MG63 (cell line): ENCODE measurements around the gene SPTBN5. TPM values are rescaled to one million over a fixed set of nuclear protein-coding genes. Genes with fewer than 3 reads are reported as not detected.

ENCODE experiments used
- DNase-seq: peaks from one replicate; pipeline ENCODE4 v3.0.0-alpha.2; 2020
- H3K27me3 ChIP-seq: fragments of 250-450 bp; sonication (Bioruptor Pico); 2 replicates; pipeline ENCODE4 v1.5.1; 2020; ENCODE audit warnings: mild to moderate bottlenecking, moderate library complexity
- H3K36me3 ChIP-seq: fragments of 250-450 bp; sonication (Bioruptor Pico); 2 replicates; pipeline ENCODE4 v1.5.1; 2020; ENCODE audit warnings: mild to moderate bottlenecking, moderate library complexity
- H3K4me3 ChIP-seq: fragments of 250-450 bp; sonication (Bioruptor Pico); 2 replicates; pipeline ENCODE4 v1.5.1; 2020; ENCODE audit warnings: mild to moderate bottlenecking, moderate library complexity
- H3K9me3 ChIP-seq: fragments of 250-450 bp; sonication (Bioruptor Pico); 2 replicates; pipeline ENCODE4 v1.5.1; 2020; ENCODE audit warnings: mild to moderate bottlenecking, moderate library complexity
- total RNA-seq: library from RNA; depleted of rRNA; stranded (reverse); fragments of >200 nt; shearing (Covaris generic); gene quantifications from 2 replicates; pipeline ENCODE4 v1.2.3, GENCODE V29; 2014; ENCODE audit warnings: low replicate concordance

SPTBN5 gene
- total RNA-seq, 1 experiment from 2014 or later, result 3.4 TPM

DNA sequence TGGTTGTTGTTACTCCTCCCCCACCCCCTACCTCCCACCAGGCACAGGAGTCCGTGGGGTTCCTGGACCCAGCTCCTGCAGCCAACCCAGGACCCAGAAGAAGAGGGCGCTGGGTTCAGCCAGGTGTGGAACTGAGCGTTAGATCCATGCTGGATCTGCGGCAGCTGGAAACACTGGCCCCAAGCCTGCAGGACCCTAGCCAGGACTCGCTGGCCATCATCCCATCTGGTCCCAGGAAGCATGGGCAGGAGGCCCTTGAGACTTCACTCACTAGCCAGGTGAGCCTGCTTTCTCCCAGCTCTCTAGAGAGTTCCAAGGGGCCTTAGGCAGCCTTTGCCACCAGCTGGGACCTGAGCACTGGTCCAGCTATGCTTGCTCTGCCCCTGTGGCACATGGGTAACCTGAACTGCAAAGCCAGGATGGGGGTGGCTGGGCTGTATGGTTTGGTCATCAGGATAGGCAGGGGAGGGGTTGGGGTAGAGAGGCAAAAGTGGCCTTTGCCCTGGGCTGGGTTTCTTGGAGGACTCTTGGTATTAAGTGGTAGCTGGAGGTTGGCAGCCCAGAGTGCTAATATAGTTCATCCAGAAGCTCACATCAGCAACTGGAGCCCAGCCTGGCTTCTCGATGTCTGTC, 72.9 kb downstream of the SPTBN5 start:
- no peaks in the 10 kb centered on the region for H3K9me3 ChIP-seq
- H3K36me3 ChIP-seq, result no peaks in the 10 kb centered on the region; the same call in none of the 2 replicates
- no peaks in the 10 kb centered on the region for H3K27me3 ChIP-seq
- no peak for DNase-seq
- H3K4me3 ChIP-seq, result no peak overlapping the region

DNA sequence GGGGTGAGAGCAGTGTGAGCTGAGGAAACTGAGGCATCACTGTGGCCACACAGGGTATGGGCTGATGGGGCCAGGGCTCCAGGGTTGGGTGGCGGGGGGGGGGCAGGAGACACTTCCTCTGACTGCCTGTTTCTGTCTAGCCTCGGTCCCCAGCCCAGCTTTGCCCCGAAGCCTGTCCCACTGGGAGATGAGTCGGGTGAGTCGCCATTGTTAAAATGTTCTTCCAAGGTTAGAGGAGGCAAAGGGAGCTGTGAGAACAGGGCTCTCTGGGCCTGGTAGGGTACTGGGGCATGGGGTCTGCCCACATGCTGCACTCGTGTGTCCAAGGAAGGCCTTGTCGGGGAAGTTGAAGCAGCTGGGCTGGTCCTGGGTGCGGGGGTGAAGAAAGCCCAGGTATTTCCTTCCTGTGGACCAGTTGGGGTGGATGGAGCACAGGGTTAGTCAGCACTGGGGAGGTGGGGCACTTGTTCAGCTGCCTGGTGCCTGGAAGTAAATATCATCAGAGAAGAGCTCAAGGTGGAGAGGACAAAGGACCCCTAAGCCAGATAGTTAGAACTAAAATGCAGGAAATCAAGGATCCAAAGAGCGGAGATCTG, 74.3 kb downstream of the SPTBN5 start:
- Histone ChIP-seq H3K27me3 (no peaks in the 10 kb centered on the region), H3K9me3 (no peaks in the 10 kb centered on the region), H3K4me3 (no peak overlapping the region), H3K36me3 (no peaks in the 10 kb centered on the region; the same call in none of the 2 replicates)
- DNase-seq, result no peak

DNA sequence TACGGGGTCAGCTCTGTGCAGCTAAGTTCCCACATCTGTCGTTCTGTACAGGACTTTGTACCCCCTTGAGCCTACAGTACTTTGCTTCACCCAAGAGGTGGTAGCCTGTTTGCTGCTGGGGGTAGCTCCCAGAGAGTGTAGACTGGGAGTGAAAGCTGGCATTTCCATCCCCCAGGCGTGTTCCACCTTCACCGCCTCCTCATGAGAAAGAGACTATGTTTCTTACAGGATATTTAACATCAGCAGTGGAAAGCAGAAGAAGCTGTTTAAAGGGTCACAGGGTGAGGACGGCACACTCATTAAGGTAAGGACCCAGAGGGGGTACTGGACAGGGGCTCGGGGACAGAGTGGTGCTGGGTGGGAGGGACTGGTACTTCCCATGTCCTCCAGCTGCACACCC, 76.1 kb downstream of the SPTBN5 start:
- Histone ChIP-seq H3K27me3 (no peaks in the 10 kb centered on the region), H3K9me3 (no peaks in the 10 kb centered on the region), H3K36me3 (no peaks in the 10 kb centered on the region; the same call in none of the 2 replicates), H3K4me3 (no peak overlapping the region)
- DNase-seq, result no peak

DNA sequence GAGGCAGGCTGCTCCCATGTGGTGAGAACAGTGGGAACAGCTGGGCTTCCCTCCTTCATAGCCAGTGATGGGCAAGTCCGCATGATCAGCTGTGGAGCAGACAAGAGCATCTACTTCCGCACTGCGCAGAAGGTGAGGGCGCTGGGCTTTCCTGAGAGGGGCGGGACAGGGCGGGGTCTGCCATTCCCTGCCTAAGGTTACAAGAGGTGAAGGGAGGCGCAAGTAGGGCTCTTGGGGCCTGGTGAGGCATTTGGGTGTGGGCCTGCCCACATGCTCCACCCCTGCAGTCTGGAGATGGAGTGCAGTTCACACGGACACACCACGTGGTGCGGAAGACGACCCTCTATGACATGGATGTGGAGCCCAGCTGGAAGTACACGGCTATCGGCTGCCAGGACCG, 76.5 kb downstream of the SPTBN5 start:
- no peak for DNase-seq
- Histone ChIP-seq H3K4me3 (no peak overlapping the region), H3K9me3 (no peaks in the 10 kb centered on the region), H3K27me3 (no peaks in the 10 kb centered on the region), H3K36me3 (no peaks in the 10 kb centered on the region; the same call in none of the 2 replicates)

DNA sequence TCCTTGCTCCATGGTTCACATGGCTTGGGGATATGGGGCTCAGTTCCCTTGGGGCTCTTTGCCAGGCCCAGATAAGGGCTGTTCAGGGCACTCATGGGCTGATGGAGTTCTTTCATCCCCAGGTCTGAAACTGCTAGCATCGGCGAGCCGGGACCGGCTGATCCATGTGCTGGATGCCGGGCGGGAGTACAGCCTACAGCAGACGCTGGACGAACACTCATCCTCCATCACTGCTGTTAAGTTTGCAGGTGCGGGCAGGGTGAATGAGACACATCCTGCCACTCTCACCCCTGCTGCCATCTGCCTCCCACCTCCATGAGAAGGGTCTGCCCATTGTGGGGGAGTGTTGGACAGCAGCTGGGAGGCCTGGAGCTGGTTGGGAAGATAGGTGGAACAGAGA, 77.1 kb downstream of the SPTBN5 start:
- H3K4me3 ChIP-seq, result no peak overlapping the region
- no peaks in the 10 kb centered on the region for H3K9me3 ChIP-seq
- no peaks in the 10 kb centered on the region; the same call in none of the 2 replicates for H3K36me3 ChIP-seq
- DNase-seq, result no peak
- no peaks in the 10 kb centered on the region for H3K27me3 ChIP-seq

DNA sequence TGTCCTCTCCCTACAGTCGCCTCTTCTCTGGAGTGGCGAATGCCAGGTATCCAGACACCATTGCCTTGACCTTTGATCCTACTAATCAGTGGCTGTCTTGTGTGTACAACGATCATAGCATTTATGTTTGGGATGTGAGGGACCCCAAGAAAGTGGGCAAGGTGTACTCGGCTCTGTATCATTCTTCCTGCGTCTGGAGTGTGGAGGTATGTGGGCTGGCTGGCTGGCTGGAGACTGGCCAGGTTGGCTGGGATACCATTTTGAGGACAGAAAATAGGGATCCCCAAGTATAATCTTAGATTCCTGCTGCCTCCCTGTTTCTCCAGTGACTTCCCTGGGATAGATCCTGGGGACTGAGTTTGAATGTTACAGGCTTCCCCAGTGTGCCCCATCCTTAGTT, 79.3 kb downstream of the SPTBN5 start:
- no peaks in the 10 kb centered on the region for H3K9me3 ChIP-seq
- no peak for DNase-seq
- no peak overlapping the region for H3K4me3 ChIP-seq
- H3K27me3 ChIP-seq, result no peaks in the 10 kb centered on the region
- no peaks in the 10 kb centered on the region; the same call in none of the 2 replicates for H3K36me3 ChIP-seq

DNA sequence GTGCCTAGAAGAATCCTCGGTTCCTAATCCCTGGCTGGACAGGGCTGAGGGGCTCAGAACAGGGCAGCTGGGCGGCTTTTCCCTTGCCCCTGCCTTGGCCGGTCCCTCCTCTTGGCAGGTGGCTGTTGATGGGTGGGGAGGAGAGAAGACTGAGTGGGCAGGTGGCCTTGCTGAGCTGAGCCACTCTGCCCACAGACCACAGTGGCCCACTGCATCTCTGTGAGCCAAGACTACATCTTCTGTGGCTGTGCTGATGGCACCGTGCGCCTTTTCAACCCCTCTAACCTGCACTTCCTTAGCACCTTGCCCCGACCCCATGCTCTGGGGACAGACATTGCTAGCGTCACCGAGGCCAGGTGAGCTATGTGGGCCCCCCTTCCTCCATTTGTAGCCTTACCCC, 80.4 kb downstream of the SPTBN5 start:
- DNase-seq, result no peak
- Histone ChIP-seq H3K27me3 (no peaks in the 10 kb centered on the region), H3K9me3 (no peaks in the 10 kb centered on the region), H3K4me3 (no peak overlapping the region), H3K36me3 (no peaks in the 10 kb centered on the region; the same call in none of the 2 replicates)

DNA sequence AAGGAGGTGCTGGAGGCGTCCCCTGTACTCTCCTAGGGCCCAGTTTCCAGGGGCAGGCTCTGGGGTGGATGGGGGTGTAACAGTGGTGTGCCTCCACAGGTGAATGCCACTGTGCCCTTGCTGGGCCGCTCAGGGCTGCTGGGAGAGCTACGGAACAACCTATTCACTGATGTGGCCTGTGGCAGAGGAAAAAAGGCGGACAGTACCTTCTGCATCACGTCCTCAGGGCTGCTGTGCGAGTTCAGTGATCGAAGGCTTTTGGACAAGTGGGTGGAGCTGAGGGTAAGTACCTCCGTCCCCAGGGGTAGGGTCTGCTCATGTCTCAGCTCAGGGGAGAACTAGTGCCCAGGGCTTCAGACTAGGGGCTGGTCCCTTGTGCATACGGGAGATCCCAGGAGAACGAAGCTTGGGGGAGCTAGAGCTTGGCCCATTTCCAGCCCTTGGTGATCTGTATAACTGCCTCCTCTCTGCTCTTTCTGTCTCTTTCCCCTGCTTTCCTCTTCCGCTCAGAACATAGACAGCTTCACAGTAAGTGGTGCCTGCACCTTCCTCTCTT, 81.0 kb downstream of the SPTBN5 start:
- no peaks in the 10 kb centered on the region for H3K27me3 ChIP-seq
- no peak for DNase-seq
- H3K9me3 ChIP-seq, result no peaks in the 10 kb centered on the region
- H3K4me3 ChIP-seq, result no peak overlapping the region
- no peaks in the 10 kb centered on the region; the same call in none of the 2 replicates for H3K36me3 ChIP-seq

DNA sequence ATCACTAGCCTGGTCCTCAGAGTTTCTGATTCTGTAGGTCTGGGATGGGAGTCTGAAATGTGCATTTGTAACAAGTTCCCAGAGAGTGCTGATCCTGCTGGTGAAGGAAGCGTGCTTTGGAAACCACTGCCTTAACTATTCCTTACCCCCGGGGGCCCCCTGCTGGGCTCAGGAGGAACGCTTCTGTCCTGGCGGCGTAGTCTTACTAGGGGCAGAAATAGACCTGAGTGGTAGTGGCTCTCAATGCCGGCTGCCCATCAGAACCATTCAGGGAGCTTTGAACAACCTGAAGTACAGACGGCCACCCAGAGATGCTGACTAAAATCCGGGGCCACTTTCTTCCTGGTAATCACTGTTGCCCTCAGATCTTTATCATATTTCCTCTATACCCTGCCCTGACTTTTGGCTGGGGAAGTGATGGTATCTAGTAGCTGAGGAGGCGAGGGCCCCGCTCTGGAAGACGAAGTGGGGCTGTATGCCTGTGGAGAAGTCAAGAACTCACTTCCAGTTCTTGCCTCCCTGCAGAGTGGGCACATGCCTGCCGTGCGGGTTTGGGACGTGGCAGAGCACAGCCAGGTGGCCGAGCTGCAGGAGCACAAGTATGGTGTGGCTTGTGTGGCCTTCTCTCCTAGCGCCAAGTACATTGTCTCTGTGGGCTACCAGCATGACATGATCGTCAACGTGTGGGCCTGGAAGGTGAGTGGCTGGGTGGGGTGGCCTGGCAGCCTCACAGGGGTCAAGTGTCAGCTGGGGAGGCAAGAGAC, 82.2 kb downstream of the SPTBN5 start:
- no peaks in the 10 kb centered on the region for H3K27me3 ChIP-seq
- H3K36me3 ChIP-seq, result no peaks in the 10 kb centered on the region; the same call in 1 of the 2 replicates
- DNase-seq, result peak; percentile 47
- no peaks in the 10 kb centered on the region for H3K9me3 ChIP-seq
- H3K4me3 ChIP-seq, result no peak overlapping the region

DNA sequence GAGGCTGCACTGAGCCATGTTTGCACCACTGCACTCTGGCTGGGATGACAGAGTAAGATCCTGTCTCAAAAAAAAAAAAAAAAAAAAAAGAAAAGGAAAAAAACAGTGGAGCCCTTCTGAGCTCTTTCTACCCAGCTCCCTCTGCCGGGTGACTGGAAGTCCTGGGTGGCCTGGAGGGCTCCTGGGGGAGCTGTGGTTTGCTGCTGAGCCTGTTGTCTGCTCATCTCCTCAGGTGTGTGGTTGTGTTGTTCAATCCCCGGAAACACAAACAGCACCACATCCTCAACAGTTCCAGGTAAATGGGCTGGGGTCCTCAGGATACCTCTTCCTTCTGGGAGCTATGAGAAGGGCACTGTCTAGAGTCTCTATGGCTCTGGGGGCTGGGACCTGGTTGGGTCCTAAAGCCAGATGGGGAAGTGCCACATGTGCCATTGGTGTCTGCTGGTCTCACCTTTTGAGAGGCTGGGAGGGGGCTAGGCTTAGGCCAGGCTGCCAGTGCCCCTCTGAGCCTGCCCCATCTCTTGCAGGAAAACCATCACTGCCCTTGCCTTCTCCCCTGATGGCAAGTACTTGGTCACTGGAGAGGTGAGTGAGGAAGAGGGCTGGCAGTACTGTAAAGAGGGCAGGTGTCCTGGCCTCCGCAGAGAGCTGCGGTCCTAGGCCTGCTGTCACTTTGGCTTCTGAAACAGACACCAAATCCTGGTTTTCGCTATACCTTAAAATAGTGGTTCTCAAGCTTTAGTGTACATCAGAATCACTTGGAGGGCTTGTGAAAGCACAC, 83.0 kb downstream of the SPTBN5 start:
- H3K36me3 ChIP-seq, result no peaks in the 10 kb centered on the region; the same call in 1 of the 2 replicates
- no peak overlapping the region for H3K4me3 ChIP-seq
- DNase-seq, result no peak
- H3K27me3 ChIP-seq, result no peaks in the 10 kb centered on the region
- H3K9me3 ChIP-seq, result no peaks in the 10 kb centered on the region

DNA sequence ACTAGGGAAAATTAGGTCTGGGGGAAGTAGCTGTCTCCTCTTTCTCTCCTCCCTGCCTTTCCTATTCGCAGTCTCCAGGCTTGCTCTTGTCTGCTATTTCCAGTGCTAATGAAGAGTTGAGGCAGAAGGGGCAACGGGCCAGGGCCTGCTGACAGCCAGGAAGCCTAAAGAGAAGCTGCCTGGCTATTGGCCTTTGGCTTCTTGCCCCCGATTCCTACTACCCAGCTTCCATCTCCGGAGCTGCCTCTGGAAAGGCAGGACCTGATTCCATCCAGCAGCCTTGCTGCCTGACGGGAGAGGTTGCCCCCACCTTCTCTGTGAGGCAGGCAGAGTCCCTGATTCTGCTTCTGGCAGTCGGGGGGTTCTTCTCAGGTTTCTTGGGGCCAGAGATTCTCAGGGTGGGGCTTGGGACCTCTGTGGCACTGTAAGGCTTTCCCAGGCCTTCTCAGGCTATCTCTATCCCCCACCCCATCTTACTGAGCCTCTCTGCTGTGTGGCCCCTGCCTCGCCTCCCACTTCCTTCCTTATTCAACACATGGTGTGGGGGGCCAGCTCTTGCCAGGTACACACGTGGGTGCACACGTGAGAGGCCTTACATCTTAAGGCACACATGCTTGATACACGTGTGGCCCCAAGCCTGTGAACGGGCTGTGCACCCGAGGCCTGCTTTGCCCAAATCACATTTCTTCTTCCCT, 84.2 kb downstream of the SPTBN5 start:
- Histone ChIP-seq H3K9me3 (no peaks in the 10 kb centered on the region), H3K4me3 (no peak overlapping the region), H3K36me3 (no peaks in the 10 kb centered on the region; the same call in 1 of the 2 replicates), H3K27me3 (no peaks in the 10 kb centered on the region)
- DNase-seq, result no peak

DNA sequence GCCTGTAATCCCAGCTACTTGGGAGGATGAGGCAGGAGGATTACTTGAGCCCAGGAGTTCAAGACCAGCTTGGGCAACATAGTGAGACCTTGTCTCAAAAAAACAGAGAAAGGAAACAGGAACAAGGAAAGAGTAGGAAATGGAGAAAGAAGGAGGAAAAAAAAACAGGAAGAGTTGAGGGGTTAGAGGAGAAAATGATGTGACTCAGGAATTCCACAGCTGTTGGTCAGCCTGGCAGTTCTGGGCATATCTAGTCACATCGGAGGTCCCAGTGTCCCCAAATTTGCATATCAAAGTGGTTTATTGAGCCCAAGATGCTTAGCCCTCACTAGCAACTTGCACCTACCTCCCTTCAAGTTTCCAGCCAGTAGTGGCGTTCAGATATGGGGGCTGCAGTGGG, 84.7 kb downstream of the SPTBN5 start:
- Histone ChIP-seq H3K36me3 (no peaks in the 10 kb centered on the region), H3K27me3 (no peaks in the 10 kb centered on the region), H3K9me3 (no peaks in the 10 kb centered on the region), H3K4me3 (no peak overlapping the region)
- DNase-seq, result no peak

DNA sequence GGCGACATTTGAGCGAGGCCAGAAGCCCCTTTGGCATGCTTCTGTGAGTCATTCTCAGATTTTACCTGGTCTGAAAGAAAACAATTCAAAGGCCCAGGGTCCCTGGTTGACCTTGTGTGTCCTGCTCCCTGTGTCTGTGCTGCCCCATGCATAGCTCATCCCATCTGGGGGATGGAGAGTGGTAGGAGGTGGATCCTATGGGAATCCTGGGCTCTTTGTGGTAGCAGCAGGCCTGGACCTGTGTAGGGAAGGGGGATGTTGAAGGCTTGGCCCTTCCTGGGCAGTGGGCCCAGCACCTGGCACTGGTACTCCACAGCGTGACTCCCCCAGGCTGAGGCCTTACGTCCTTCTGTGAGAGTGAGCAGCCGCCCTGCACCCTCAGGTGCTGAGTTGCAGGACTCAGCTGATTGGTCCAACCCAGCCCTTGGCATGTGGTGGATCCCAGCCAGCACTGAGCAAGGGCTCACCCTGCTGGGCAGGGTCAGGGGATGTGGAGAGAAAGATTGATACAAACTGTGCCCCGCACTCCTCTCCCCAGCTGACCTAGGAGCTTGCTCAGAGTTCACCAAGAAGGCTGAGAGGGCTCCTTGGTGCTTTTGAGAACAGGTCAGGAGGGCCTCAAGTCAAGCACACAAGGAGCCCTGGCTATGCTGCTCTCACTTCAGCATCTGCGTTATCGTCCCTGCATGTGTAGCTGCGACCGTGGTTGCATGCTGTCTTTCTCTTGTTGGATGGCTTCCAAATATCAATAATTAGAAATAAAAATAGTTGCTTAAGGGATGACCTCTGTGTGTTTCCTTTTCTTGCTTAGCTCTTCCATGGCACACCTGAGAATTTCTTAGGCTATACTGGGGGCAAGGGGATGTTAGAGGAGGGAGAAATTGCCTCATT, 87.3 kb downstream of the SPTBN5 start:
- no peak for DNase-seq
- no peaks in the 10 kb centered on the region for H3K9me3 ChIP-seq
- no peaks in the 10 kb centered on the region for H3K27me3 ChIP-seq

DNA sequence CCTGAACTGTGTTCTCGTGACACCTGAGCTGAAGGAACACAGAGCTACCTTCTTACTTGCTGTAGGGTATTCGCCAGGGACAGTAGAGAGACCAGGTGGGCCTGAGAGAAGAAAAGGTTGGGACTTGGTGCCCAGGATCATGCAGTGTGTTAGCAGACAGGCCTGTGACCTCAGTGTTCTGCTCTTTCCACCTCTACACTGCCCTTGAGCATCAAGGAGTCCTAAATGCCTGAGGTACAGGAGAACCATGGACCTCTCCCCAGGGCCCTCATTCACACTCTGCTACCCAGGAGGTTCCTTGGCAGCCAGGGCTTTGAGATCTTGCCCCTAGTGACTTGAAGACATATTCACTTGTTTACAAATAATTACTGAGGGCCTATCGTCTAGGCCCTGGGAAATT, 88.1 kb downstream of the SPTBN5 start:
- Histone ChIP-seq H3K9me3 (no peaks in the 10 kb centered on the region), H3K4me3 (no peak overlapping the region), H3K27me3 (no peaks in the 10 kb centered on the region), H3K36me3 (peaks cover 1% of the 10 kb centered on the region; the same call in 1 of the 2 replicates)
- no peak for DNase-seq

More for the DNA sequence above, 87.3 kb downstream of the SPTBN5 start:
- H3K4me3 ChIP-seq, result no peak overlapping the region
- no peaks in the 10 kb centered on the region for H3K36me3 ChIP-seq
